Activated CD4-positive, alpha-beta T cell treated with anti-CD3 and anti-CD28 coated beads for 36 hours (primary cell): ENCODE measurements around the gene NUP54. TPM values are rescaled to one million over a fixed set of nuclear protein-coding genes. Genes with fewer than 3 reads are reported as not detected.
A peak's percentile ranks its signal among the peaks of the same experiment; 100 is the strongest.

Source experiments
- ATAC-seq: fragments of 200-7000 bp; cut with Tn5 transposase; one replicate; pipeline ENCODE4 v1.10.0; 2021; ENCODE audit warnings: mild to moderate bottlenecking, moderate library complexity
- CTCF ChIA-PET: fragments of 350-600 bp; sonication (Branson Sonifier 250); formaldehyde crosslinking; loops from one replicate; lab custom pipeline; 2021; ENCODE audit warnings: antibody characterized with exemption; lab: Charles Lee
- POLR2A ChIA-PET: fragments of 350-600 bp; sonication (Branson Sonifier 250); formaldehyde crosslinking; loops from one replicate; lab custom pipeline; 2021; ENCODE audit warnings: antibody characterized with exemption, inconsistent platforms; lab: Charles Lee
- DNase-seq: peaks from one replicate; pipeline ENCODE4 v3.0.0-alpha.2; 2020
- H3K27ac Mint-ChIP-seq: one replicate; pipeline ENCODE4 v1.8.0; 2021; ENCODE audit warnings: mixed read lengths
- H3K27me3 Mint-ChIP-seq: one replicate; pipeline ENCODE4 v1.8.0; 2021; ENCODE audit warnings: mixed read lengths
- H3K36me3 Mint-ChIP-seq: one replicate; pipeline ENCODE4 v1.8.0; 2021; ENCODE audit warnings: low read depth, mixed read lengths
- H3K4me1 Mint-ChIP-seq: one replicate; pipeline ENCODE4 v1.8.0; 2021; ENCODE audit warnings: mixed read lengths
- H3K4me3 Mint-ChIP-seq: one replicate; pipeline ENCODE4 v1.8.0; 2021; ENCODE audit warnings: mild to moderate bottlenecking, moderate library complexity, mixed read lengths
- H3K9me3 Mint-ChIP-seq: one replicate; pipeline ENCODE4 v1.8.0; 2021; ENCODE audit warnings: low read depth, mixed read lengths
- intact Hi-C, 2 experiments: fragments of 100-400 bp; cut with DNase I in 1 of 2; cut with micrococcal nuclease in 1 of 2; formaldehyde crosslinking; loops; one replicate each; pipeline versions ENCODE4 v1.14.2 to v1.15.1; 2022 to 2024; cut with DNase I, micrococcal nuclease
- total RNA-seq, 2 experiments: library from RNA; stranded (reverse); gene quantifications; one replicate each; pipeline ENCODE4 v1.2.3, GENCODE V29; 2021

Gene NUP54
- total RNA-seq, 2 experiments from 2014 or later = 58.2 to 67.3 TPM

GRCh38 chr4:76147454-76148141, 599 bp downstream of the NUP54 start:
- H3K27me3 Mint-ChIP-seq = no peaks in the 10 kb centered on the region
- ChIA-PET POLR2A (interaction anchor here (1.5 kb wide), 1 partner anchor 157 kb away, joined by 3 read pairs; the partner anchor contains the start of gene SDAD1), CTCF (interaction anchor here (0.8 kb wide), 1 partner anchor 152 kb away, joined by 3 read pairs; no protein-coding TSS in a partner anchor)
- intact Hi-C loops = loop anchor here (1.0 to 5.0 kb wide), 13 partner anchors 65 to 1011 kb away; partner anchors contain the start of genes G3BP2 (in 2 of the 2), RCHY1 (in 2 of the 2), SCARB2 (in 2 of the 2) and THAP6 (in 2 of the 2)
- peak; percentile 71 for DNase-seq
- H3K9me3 Mint-ChIP-seq = no peaks in the 10 kb centered on the region
- H3K4me1 Mint-ChIP-seq = peaks cover 26% of the 10 kb centered on the region
- H3K36me3 Mint-ChIP-seq = peaks cover 22% of the 10 kb centered on the region
- peak overlapping the region; percentile 86 for H3K4me3 Mint-ChIP-seq
- H3K27ac Mint-ChIP-seq = peak overlapping the region; percentile 89
- ATAC-seq = peak; percentile 39

GRCh38 chr4:76144546-76144945, 3.7 kb downstream of the NUP54 start:
- ATAC-seq (no peak), DNase-seq (no peak)
- Mint-ChIP-seq H3K36me3 (peaks cover 41% of the 10 kb centered on the region), H3K27me3 (no peaks in the 10 kb centered on the region), H3K27ac (no peak overlapping the region), H3K4me1 (peaks cover 32% of the 10 kb centered on the region), H3K9me3 (no peaks in the 10 kb centered on the region), H3K4me3 (no peak overlapping the region)
- ChIA-PET POLR2A (no interaction called here), CTCF (interaction anchor here (1.7 kb wide), 1 partner anchor 149 kb away, joined by 4 read pairs; no protein-coding TSS in a partner anchor)
- intact Hi-C loops = no loop called here

- H3K4me3 Mint-ChIP-seq = no peak overlapping the region
- no peaks in the 10 kb centered on the region for H3K27me3 Mint-ChIP-seq
- CTCF ChIA-PET = no interaction called here
- POLR2A ChIA-PET = no interaction called here
- intact Hi-C loops = no loop called here
- no peaks in the 10 kb centered on the region for H3K9me3 Mint-ChIP-seq
- H3K36me3 Mint-ChIP-seq = peaks cover 53% of the 10 kb centered on the region
- ATAC-seq (no peak), DNase-seq (no peak)
- peaks cover 27% of the 10 kb centered on the region for H3K4me1 Mint-ChIP-seq
- H3K27ac Mint-ChIP-seq = no peak overlapping the region
These were observed 7.0 kb downstream of the NUP54 start for GRCh38 chr4:76141241-76141640.

- intact Hi-C loops = no loop called here
- DNase-seq (no peak), ATAC-seq (no peak)
- Mint-ChIP-seq H3K9me3 (no peaks in the 10 kb centered on the region), H3K27me3 (no peaks in the 10 kb centered on the region), H3K4me1 (no peaks in the 10 kb centered on the region), H3K36me3 (peaks cover 50% of the 10 kb centered on the region), H3K4me3 (no peak overlapping the region), H3K27ac (no peak overlapping the region)
- POLR2A ChIA-PET = no interaction called here
- CTCF ChIA-PET = no interaction called here
These were observed 20.4 kb downstream of the NUP54 start for GRCh38 chr4:76127754-76128153.

- CTCF ChIA-PET = no interaction called here
- H3K27me3 Mint-ChIP-seq = no peaks in the 10 kb centered on the region
These were observed 22.4 kb downstream of the NUP54 start for GRCh38 chr4:76125816-76126215.

GRCh38 chr4:76120199-76120598, 28.0 kb downstream of the NUP54 start:
- H3K36me3 Mint-ChIP-seq = peaks cover 68% of the 10 kb centered on the region
- no peaks in the 10 kb centered on the region for H3K4me1 Mint-ChIP-seq
- no peak overlapping the region for H3K27ac Mint-ChIP-seq
- intact Hi-C loops = no loop called here
- H3K9me3 Mint-ChIP-seq = no peaks in the 10 kb centered on the region
- no peaks in the 10 kb centered on the region for H3K27me3 Mint-ChIP-seq
- no peak for DNase-seq
- CTCF ChIA-PET = interaction anchor here (1.0 kb wide), 2 partner anchors 33 to 35 kb away, joined by 3 to 6 read pairs; no protein-coding TSS in a partner anchor
- H3K4me3 Mint-ChIP-seq = no peak overlapping the region
- ATAC-seq = no peak
- POLR2A ChIA-PET = interaction anchor here (0.6 to 0.7 kb wide), 4 partner anchors 45 to 1084 kb away, joined by 3 to 7 read pairs (median 5); no protein-coding TSS in a partner anchor

More at GRCh38 chr4:76125816-76126215, 22.4 kb downstream of the NUP54 start:
- Mint-ChIP-seq H3K4me3 (no peak overlapping the region), H3K36me3 (peaks cover 54% of the 10 kb centered on the region), H3K9me3 (no peaks in the 10 kb centered on the region), H3K27ac (no peak overlapping the region), H3K4me1 (no peaks in the 10 kb centered on the region)
- no peak for ATAC-seq
- POLR2A ChIA-PET = no interaction called here
- intact Hi-C loops = no loop called here
- DNase-seq = no peak

GRCh38 chr4:76117536-76117935, 30.7 kb downstream of the NUP54 start:
- Mint-ChIP-seq H3K4me1 (no peaks in the 10 kb centered on the region), H3K36me3 (peaks cover 60% of the 10 kb centered on the region), H3K27me3 (no peaks in the 10 kb centered on the region), H3K27ac (no peak overlapping the region), H3K9me3 (no peaks in the 10 kb centered on the region), H3K4me3 (no peak overlapping the region)
- no peak for DNase-seq
- ChIA-PET POLR2A (no interaction called here), CTCF (no interaction called here)
- intact Hi-C loops = no loop called here
- ATAC-seq = no peak

- intact Hi-C loops = no loop called here
- H3K27me3 Mint-ChIP-seq = no peaks in the 10 kb centered on the region
- POLR2A ChIA-PET = no interaction called here
- no peak overlapping the region for H3K27ac Mint-ChIP-seq
- no peaks in the 10 kb centered on the region for H3K4me1 Mint-ChIP-seq
- ATAC-seq (no peak), DNase-seq (no peak)
- H3K36me3 Mint-ChIP-seq = peaks cover 58% of the 10 kb centered on the region
- H3K4me3 Mint-ChIP-seq = no peak overlapping the region
- H3K9me3 Mint-ChIP-seq = no peaks in the 10 kb centered on the region
- CTCF ChIA-PET = no interaction called here
These were observed 31.4 kb downstream of the NUP54 start for GRCh38 chr4:76116821-76117220.

- Mint-ChIP-seq H3K36me3 (peaks cover 10% of the 10 kb centered on the region), H3K4me3 (no peak overlapping the region), H3K4me1 (no peaks in the 10 kb centered on the region), H3K9me3 (peaks cover 2% of the 10 kb centered on the region), H3K27ac (no peak overlapping the region), H3K27me3 (no peaks in the 10 kb centered on the region)
- ChIA-PET CTCF (interaction anchor here (1.0 kb wide), 1 partner anchor 112 kb away, joined by 4 read pairs; no protein-coding TSS in a partner anchor), POLR2A (no interaction called here)
- intact Hi-C loops = loop anchor here in 1 of 2 experiments (10.0 kb wide), 1 partner anchor 354 kb away; no protein-coding TSS in a partner anchor
- no peak for DNase-seq
- ATAC-seq = no peak
These were observed 39.6 kb downstream of the NUP54 start for GRCh38 chr4:76108467-76109181.

GRCh38 chr4:76106442-76106841, 41.8 kb downstream of the NUP54 start:
- Mint-ChIP-seq H3K36me3 (peaks cover 2% of the 10 kb centered on the region), H3K27me3 (no peaks in the 10 kb centered on the region), H3K9me3 (peaks cover 2% of the 10 kb centered on the region), H3K27ac (no peak overlapping the region), H3K4me1 (no peaks in the 10 kb centered on the region), H3K4me3 (no peak overlapping the region)
- ChIA-PET POLR2A (no interaction called here), CTCF (interaction anchor here (1.4 to 2.9 kb wide), 2 partner anchors 22 to 111 kb away, joined by 6 to 9 read pairs; no protein-coding TSS in a partner anchor)
- intact Hi-C loops = loop anchor here in 1 of 2 experiments (10.0 kb wide), 1 partner anchor 352 kb away; no protein-coding TSS in a partner anchor
- no peak for DNase-seq
- ATAC-seq = no peak

- H3K4me3 Mint-ChIP-seq = no peak overlapping the region
- H3K4me1 Mint-ChIP-seq = no peaks in the 10 kb centered on the region
- POLR2A ChIA-PET = no interaction called here
- intact Hi-C loops = loop anchor here in 1 of 2 experiments (10.0 kb wide), 1 partner anchor 351 kb away; no protein-coding TSS in a partner anchor
- no peaks in the 10 kb centered on the region for H3K9me3 Mint-ChIP-seq
- no peaks in the 10 kb centered on the region for H3K27me3 Mint-ChIP-seq
- H3K36me3 Mint-ChIP-seq = no peaks in the 10 kb centered on the region
- CTCF ChIA-PET = interaction anchor here (0.7 to 2.9 kb wide), 3 partner anchors 21 to 200 kb away, joined by 4 to 9 read pairs (median 6); no protein-coding TSS in a partner anchor
- ATAC-seq = no peak
- no peak for DNase-seq
- no peak overlapping the region for H3K27ac Mint-ChIP-seq
These were observed 42.5 kb downstream of the NUP54 start for GRCh38 chr4:76105652-76106051.
